NCI-H1092 (cell line): ENCODE data around the gene MEGF11.
A peak's percentile ranks its signal among the peaks of the same experiment; 100 is the strongest.
"Not testable (repeated sequence)": the region's sequence is repeated elsewhere in the genome, so short reads cannot be mapped to it uniquely, and the experiment has no call there.

Experiments
- DNase-seq: peaks from one replicate; lab custom pipeline; 2025; lab: John Stamatoyannopoulos, UW

Gene MEGF11

GRCh38 chr15:65887565-65887964 is 366.0 kb downstream of the MEGF11 start:
- no peak for DNase-seq

- DNase-seq = no peak
Measured at GRCh38 chr15:65885668-65886218, 367.8 kb downstream of the MEGF11 start.

- DNase-seq = no peak
Measured at GRCh38 chr15:65884511-65884910, 369.0 kb downstream of the MEGF11 start.

DNA sequence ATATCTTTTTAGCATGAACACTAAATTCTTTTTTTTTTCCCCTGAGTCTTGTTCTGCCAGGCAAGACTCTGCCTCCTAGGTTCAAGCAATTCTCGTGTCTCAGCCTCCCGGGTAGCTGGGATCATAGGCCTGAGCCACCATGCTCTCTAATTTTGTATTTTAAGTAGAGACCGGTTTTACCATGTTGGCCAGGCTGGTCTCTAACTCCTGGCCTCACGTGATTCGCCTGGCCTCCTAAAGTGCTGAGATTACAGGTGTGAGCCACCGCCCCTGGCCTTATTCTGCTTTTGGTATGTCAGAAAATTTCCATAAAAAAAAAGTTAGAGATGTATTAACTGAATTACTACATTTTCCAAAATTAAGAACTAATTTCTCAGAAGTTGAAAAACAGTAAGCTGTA is 370.0 kb downstream of the MEGF11 start:
- no peak for DNase-seq

GRCh38 chr15:65881766-65882434 is 371.6 kb downstream of the MEGF11 start:
- no peak for DNase-seq

DNA sequence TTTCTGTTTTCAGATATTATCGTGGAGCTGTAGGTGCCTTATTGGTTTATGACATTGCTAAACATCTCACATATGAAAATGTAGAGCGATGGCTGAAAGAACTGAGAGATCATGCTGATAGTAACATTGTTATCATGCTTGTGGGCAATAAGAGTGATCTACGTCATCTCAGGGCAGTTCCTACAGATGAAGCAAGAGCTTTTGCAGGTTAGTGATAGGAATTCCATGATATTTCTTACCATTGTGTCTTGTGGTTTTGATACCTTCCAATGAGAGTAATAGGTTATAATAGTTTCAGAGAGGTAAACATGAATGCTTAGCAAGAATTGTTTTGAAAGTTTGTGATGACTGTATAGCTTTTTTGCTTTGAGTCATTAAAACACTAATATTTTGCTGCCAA is 375.8 kb downstream of the MEGF11 start:
- DNase-seq = no peak

- no peak for DNase-seq
Measured at GRCh38 chr15:65875458-65875857, 378.1 kb downstream of the MEGF11 start.

- no peak for DNase-seq
Measured at GRCh38 chr15:65873256-65873655, 380.3 kb downstream of the MEGF11 start.

- DNase-seq = not testable (repeated sequence)
Measured at GRCh38 chr15:65872596-65872995, 381.0 kb downstream of the MEGF11 start.

DNA sequence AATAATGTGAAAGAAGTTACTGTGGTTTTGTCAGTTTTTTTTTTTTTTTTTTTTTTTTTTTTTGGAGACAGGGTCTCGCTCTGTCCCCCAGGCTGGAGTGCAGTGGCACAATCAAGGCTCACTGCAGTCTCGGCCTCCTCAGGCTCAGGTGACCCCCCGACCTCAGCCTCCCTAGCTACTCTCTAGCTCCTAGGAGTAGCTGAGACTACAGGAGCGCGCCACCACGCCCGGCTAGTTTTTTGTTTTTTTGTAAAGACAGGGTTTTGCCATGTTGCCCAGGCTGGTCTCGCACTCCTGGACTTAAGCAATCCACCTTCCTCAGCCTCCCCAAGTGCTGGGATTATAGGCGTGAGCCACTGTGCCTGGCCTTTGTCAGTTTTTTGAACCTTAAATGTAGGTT is 381.7 kb downstream of the MEGF11 start:
- not testable (repeated sequence) for DNase-seq

DNA sequence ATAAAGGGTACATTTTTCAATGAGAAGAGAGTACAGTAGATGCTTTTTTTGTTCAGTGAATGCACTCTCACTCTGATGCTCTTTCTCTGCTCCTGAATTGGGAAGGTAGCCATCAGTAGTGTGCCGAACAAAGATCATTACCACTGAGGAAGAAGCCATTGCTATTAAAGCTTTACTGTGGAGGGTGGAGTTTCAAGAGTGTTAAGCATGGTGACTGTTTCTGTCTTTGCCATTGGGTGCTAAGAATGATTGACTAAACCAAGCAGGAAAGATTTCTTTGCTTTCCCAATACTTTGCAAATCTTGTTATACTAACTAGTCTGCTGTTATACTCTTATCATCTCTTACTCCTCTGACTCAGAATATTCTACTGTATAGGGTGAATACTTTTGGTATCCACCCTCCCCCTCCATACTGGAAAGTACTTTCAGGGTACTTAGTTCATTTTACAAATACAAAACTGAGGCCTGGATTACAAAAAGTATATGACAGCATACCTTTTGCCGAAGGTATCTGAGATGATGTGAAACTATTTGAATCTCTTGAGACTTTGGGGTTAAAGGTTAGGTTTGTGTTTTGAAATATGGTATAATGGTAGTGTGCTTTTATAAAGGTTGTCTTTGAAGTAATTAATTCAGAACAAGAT is 382.5 kb downstream of the MEGF11 start:
- DNase-seq = no peak

DNA sequence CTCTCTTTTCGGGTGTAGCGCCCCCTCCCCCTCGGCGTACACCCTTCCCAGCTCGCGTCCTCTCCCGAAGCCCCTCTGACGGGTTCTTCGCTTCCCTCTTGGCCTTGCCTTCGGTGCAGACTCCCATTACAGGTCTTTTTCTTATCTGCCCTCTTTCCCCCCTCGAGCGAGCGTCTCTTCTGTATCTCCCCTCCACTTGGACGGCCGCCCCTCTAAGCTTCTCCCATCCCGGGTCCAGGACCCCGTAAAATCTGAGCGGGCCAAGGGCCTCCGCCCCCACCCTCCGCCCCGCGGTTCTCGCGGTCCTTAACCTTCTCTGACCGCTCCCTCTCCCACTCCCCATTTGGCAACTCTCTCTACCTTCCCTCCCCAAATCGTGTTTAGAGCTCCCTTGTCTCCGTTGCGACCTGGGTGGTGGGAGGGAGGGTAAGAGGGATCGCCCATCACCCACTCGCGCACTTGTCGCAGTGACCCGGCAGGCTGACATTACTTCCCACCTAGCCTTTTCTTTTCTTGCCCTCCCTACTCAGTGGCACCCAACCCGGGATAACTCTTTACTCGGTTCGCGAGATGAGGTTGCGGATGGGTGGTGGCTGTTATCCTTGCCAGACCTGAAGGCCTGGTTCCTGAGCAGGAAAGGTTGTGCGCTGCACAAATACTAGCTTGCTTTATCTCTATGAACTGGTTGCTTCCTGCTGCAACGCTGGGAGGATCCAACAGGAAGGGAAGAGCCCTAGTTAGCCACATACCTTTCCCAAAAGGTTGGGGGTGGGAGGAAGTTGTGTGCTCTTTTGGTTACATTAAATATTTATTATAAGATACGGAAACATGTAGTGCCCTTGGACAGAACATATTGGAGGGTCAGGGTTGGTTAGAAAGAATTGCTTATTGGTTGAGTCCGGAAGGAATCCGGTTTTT is 383.3 kb downstream of the MEGF11 start:
- no peak for DNase-seq

- peak; percentile 91 for DNase-seq
Measured at GRCh38 chr15:65869126-65869953, 384.2 kb downstream of the MEGF11 start, which contains the start of gene RAB11A. Gene RAB11A, plus strand, starts transcription at chr15:65869491. Its CDS starts 95 bp downstream, at chr15:65869586.

GRCh38 chr15:65868546-65869125 is 384.9 kb downstream of the MEGF11 start:
- DNase-seq = no peak

DNA sequence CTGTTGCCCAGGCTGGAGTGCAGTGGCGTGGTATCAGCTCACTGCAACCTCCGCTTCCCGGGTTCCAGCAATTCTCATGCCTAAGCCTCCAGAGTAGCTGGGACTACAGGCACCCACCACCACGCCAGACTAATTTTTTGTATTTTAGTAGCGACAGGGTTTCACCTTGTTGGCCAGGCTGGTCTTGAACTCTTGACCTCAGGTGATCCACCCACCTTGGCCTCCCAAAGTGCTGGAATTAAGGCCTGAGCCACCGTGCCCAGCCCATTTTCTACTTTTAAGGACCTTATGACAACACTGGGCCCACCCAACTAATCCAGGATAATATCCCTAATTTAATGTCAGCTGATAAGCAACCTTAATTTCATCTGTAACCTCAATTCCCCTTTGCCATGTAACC is 385.6 kb downstream of the MEGF11 start:
- DNase-seq = not testable (repeated sequence)

DNA sequence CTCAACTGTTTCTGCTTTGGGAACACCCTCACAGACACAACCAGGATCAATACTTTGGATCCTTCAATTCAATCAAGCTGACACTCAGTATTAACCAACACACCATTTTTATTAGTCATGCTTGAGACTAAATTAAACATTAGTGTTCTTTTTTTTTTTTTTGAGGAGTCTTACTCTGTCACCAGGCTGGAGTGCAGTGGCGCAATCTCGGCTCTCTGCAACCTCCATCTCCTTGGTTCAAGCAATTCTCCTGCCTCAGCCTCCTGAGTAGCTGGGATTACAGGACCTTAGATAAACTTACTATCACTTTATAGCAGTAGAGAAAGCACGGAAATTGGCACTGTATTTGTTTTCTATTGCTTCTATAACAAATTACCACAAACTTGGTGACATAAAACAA is 386.3 kb downstream of the MEGF11 start:
- DNase-seq = no peak

DNA sequence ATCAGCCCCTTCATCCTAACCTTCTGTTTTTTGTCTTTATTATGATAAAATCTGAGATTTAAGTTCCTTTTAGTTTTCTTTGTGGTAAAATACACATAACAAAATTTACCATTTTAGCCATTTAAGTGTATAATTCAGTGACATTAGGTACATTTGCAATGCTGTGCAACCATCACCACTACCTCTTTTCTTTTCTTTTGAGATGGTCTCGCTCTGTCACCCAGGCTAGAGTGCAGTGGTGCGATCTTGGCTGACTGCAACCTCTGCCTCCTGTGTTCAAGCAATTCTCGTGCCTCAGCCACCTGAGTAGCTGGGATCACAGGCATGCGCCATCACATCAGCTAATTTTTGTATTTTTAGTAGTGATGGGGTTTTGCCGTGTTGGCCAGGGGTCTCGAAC is 390.4 kb downstream of the MEGF11 start:
- no peak for DNase-seq

DNA sequence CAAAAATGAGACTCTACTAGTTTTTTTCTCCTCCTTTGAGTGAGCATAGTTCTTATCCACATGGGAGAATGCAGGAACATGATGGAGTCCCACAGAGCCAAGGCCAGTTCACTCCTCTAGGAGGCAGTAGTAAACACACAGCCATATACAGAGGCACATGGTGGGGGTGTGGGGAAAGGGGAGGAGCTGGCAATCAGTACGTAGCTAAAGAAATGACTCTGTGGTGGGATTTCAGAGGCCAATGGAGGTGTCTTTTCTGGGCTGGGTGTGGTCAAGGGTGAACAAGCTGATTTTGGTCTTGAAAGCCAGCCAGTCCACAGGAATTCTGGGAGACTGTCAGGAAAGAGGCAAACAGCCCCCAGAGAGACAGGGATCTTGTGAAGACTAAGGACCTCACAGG is 390.9 kb downstream of the MEGF11 start:
- DNase-seq = no peak

DNA sequence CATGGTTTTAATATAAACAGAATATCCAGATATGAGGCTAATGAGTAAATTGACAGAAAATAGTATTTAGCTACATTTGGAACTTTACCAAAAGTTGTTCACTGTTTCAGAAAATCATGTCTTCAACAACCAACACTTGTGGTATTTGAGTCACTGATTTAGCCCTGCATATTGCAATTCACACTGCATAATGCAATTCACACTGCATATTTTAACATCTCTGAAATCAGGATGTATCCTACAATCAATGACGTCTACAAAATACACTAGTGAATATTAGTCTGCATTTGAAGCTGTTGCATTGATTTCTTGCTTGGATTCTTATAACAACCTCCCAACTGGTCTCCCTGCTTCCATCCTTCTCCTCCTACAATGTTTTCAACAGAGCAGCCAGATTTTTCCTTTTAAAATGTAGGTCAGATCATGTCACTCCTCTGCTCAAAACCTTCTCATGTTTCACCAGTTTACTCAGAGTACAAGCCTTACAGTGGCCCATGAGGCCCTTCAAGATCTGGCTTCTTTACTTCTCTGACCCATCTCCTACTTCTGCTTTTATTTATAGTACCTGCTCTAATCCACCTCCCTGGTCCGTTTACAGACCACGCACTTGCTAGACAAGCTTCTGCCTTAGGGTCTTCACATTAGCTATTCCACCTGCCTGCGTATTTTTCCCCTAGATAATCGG is 395.7 kb downstream of the MEGF11 start:
- no peak for DNase-seq

- DNase-seq = no peak
Measured at GRCh38 chr15:65856821-65857455, 396.6 kb downstream of the MEGF11 start.
